Measurements from ENCODE around the gene HOXD10.

DNA sequence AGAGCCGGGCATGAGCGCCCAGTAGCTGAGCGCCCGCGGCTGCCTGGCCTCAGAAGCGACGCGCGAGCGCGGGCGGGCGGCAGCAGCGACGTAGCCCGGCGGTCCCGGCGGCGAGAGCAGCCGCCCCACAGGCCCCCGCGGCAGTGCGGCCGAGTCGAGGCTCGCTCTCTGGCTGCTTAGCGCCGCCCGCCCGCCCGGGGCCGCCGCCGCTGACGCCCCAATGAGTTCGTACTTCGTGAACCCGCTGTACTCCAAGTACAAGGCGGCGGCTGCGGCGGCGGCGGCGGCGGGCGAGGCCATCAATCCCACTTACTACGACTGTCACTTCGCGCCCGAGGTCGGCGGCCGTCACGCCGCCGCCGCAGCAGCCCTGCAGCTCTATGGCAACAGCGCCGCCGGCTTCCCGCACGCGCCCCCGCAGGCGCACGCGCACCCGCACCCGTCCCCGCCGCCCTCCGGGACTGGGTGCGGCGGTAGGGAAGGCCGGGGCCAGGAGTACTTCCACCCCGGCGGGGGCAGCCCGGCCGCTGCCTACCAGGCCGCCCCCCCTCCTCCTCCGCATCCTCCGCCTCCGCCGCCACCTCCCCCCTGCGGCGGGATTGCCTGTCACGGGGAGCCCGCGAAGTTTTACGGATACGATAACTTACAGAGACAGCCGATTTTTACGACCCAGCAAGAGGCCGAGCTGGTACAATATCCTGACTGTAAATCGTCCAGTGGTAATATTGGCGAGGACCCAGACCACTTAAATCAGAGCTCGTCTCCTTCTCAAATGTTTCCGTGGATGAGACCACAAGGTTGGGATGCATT, 13.8 kb downstream of the HOXD10 start:
- TF ChIP-seq EZH2 (IDR thresholded peaks at IDR 0.05) (no peak), POLR2AphosphoS5 (IDR thresholded peaks at IDR 0.05; ENCODE audit: borderline replicate concordance, low read depth, low read length) (no peak; the same call in 1 of the 2 replicates), FOXP2 (optimal IDR thresholded peaks at IDR 0.05; ENCODE audit: control extremely low read depth, extremely low read length, insufficient read depth) (no peak)

All from SK-N-MC (cell line).